CD4-positive, alpha-beta T cell treated with Interferon alpha-2 for 1 hour (primary cell): ENCODE results near the gene DIPK2A.
A peak's percentile ranks its signal among the peaks of the same experiment; 100 is the strongest.

Source experiments
- DNase-seq, 2 donors: peaks; one replicate each; pipeline ENCODE4 v3.0.0-alpha.2; 2020 to 2022

The DIPK2A gene

GRCh38 chr3:143974271-143975238 lies 2.9 kb downstream of the DIPK2A start:
- no peak for DNase-seq

- peak in 1 of 2 donors; percentile 52 for DNase-seq
Measured at GRCh38 chr3:143975554-143976152, 4.0 kb downstream of the DIPK2A start.

GRCh38 chr3:143977341-143978262 lies 6.0 kb downstream of the DIPK2A start:
- DNase-seq = no peak

- DNase-seq = no peak
Measured at GRCh38 chr3:143978263-143978631, 6.6 kb downstream of the DIPK2A start.

- no peak for DNase-seq
Measured at GRCh38 chr3:143979041-143979440, 7.4 kb downstream of the DIPK2A start.

GRCh38 chr3:143979813-143980212 lies 8.2 kb downstream of the DIPK2A start:
- no peak for DNase-seq

GRCh38 chr3:143988306-143988705 lies 16.7 kb downstream of the DIPK2A start:
- no peak for DNase-seq

GRCh38 chr3:143989461-143989860 lies 17.8 kb downstream of the DIPK2A start:
- no peak for DNase-seq

GRCh38 chr3:143991713-143992112 lies 20.1 kb downstream of the DIPK2A start:
- DNase-seq = no peak

GRCh38 chr3:143998266-143998665 lies 26.6 kb downstream of the DIPK2A start:
- peak; percentile 7 to 40 for DNase-seq

GRCh38 chr3:144003051-144003450 lies 31.4 kb downstream of the DIPK2A start:
- DNase-seq = no peak

- DNase-seq = no peak
Measured at GRCh38 chr3:144010371-144010770, 38.7 kb downstream of the DIPK2A start.

GRCh38 chr3:144011251-144011799 lies 39.7 kb downstream of the DIPK2A start:
- no peak for DNase-seq

GRCh38 chr3:144015133-144015532 lies 43.5 kb downstream of the DIPK2A start:
- no peak for DNase-seq

- no peak for DNase-seq
Measured at GRCh38 chr3:144018776-144019175, 47.2 kb downstream of the DIPK2A start.
